Inflammatory macrophage (primary cell): ENCODE measurements around the gene CREB5.

ENCODE experiments used
- DNase-seq, 2 donors: peaks; one replicate each; pipeline ENCODE4 v3.0.0-alpha.2; 2020 to 2022

Gene CREB5

GRCh38 chr7:28872226-28872625 is 459.9 kb downstream of the CREB5 start:
- DNase-seq = no peak

DNA sequence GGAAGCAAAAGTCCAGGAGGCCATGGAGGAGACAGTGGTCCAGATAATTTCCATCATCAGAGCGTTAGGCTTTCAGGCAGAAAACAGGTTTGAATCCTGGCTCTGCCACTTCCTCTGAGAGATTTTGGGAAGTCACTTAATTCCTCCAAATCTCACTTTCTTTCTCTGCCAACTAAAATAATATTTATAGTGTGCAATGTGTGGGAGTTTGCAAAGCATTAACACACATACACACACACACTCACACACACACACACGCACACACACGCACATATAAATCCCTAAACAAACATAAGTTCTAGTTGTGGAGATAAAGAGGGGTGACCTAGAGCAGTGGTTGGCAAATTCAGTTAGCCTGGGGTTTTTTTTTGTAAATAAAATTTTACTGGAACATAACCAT is 461.0 kb downstream of the CREB5 start:
- DNase-seq = no peak

DNA sequence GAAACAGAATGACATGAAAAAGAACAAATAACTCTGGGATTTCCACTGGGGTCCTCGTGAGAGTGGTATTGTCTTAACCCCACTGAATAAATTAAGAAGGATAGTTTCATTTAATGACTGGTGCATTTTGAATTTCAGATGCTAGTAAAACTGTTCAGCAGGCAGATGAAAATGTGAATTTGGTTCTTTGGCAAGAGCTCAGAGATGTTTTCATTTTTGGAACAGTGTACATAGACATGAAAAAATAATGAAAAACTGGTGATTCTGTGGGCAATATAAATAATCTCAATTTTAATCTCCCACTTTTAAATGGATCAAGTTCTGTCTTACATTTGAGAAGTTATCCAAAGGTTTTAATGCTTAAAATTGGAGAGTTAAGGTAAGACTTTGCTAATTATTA is 461.7 kb downstream of the CREB5 start:
- DNase-seq = no peak
